OCI-LY3 (cell line): ENCODE data around the gene MCU.

ENCODE experiments used
- EZH2phosphoT487 ChIP-seq: fragments of 200-600 bp; shearing (Covaris generic); IDR thresholded peaks from 2 replicates; pipeline ENCODE4 v1.6.1; 2018; ENCODE audit warnings: antibody characterized with exemption, mixed run types, low read depth
- TF ChIP-seq, protein P1 (sequence below): fragments of 200-600, 300-600 bp; sonication (generic); IDR thresholded peaks from 2 replicates; pipeline ENCODE4 v1.5.1; 2014; ENCODE audit warnings: antibody characterized with exemption, low read length, low read depth

DNA sequence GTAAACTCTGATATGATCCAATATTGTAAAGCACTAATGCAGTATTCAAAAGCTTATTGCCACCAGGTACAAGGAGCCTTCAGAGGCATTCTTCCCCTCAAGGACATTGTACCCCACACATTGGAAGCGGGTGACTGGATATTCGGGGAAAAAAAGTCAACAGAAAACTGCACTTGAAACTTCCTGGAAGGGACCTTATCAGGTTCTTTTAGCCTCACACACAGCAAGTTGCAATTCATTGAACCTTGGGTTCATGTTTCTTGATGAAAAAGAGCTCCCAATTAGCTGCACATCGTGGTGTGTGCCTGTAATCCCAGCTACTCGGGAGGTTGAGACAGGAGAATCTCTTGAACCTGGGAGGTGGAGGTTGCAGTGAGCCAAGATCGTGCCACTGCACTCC is 49.6 kb upstream of the MCU start:
- TF ChIP-seq, protein P1, sequence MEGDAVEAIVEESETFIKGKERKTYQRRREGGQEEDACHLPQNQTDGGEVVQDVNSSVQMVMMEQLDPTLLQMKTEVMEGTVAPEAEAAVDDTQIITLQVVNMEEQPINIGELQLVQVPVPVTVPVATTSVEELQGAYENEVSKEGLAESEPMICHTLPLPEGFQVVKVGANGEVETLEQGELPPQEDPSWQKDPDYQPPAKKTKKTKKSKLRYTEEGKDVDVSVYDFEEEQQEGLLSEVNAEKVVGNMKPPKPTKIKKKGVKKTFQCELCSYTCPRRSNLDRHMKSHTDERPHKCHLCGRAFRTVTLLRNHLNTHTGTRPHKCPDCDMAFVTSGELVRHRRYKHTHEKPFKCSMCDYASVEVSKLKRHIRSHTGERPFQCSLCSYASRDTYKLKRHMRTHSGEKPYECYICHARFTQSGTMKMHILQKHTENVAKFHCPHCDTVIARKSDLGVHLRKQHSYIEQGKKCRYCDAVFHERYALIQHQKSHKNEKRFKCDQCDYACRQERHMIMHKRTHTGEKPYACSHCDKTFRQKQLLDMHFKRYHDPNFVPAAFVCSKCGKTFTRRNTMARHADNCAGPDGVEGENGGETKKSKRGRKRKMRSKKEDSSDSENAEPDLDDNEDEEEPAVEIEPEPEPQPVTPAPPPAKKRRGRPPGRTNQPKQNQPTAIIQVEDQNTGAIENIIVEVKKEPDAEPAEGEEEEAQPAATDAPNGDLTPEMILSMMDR = no peak
- TF ChIP-seq EZH2phosphoT487 = no peak
